SH-SY5Y (cell line): ENCODE results near the gene TNS1.

Source experiments
- GATA2 ChIP-seq: IDR thresholded peaks from 2 replicates; pipeline ENCODE4 v1.6.1; 2011; ENCODE audit warnings: mild to moderate bottlenecking, low read depth, low read length
- GATA3 ChIP-seq: IDR thresholded peaks from 2 replicates; pipeline ENCODE4 v1.6.1; 2011; ENCODE audit warnings: low read depth, mild to moderate bottlenecking, low read length, moderate library complexity

GRCh38 chr2:217886091-217886490 is 116.7 kb downstream of the TNS1 start:
- no peak for TF ChIP-seq GATA2
- TF ChIP-seq GATA3: no peak
